Erythroblast (primary cell): ENCODE measurements around the gene LCOR.

Experiments used
- GATA1 ChIP-seq: IDR thresholded peaks from 2 replicates; pipeline ENCODE4 v1.6.1; 2011; ENCODE audit warnings: low read depth, mild to moderate bottlenecking, control low read depth, low read length, moderate library complexity
- POLR2A ChIP-seq: IDR thresholded peaks from 2 replicates; pipeline ENCODE4 v1.6.1; 2011; ENCODE audit warnings: mild to moderate bottlenecking, low read length

GRCh38 chr10:96891840-96892239, 59.7 kb downstream of the LCOR start:
- TF ChIP-seq POLR2A: no peak
- no peak for TF ChIP-seq GATA1
